Upper lobe of right lung (tissue), 1 donor: ENCODE data around the gene RIPOR3. TPM values are rescaled to one million over a fixed set of nuclear protein-coding genes. Genes with fewer than 3 reads are reported as not detected.

Experiments
- ATAC-seq: fragments of 200-7000 bp; cut with Tn5 transposase; one replicate; pipeline ENCODE4 v1.9.1; 2020; ENCODE audit warnings: mild to moderate bottlenecking, moderate library complexity
- DNase-seq: peaks from one replicate; pipeline ENCODE4 v3.0.0-alpha.2; 2020
- H3K27ac ChIP-seq: fragments of 200-600 bp; one replicate; pipeline ENCODE4 v1.8.0; 2022
- H3K27me3 ChIP-seq: fragments of 200-600 bp; one replicate; pipeline ENCODE4 v1.8.0; 2022; ENCODE audit warnings: mild to moderate bottlenecking
- H3K36me3 ChIP-seq: fragments of 200-600 bp; one replicate; pipeline ENCODE4 v1.8.0; 2022
- H3K4me1 ChIP-seq: fragments of 200-600 bp; one replicate; pipeline ENCODE4 v1.8.0; 2022
- H3K4me3 ChIP-seq: fragments of 200-600 bp; one replicate; pipeline ENCODE4 v1.8.0; 2022; ENCODE audit warnings: mild to moderate bottlenecking
- H3K9me3 ChIP-seq: fragments of 200-600 bp; one replicate; pipeline ENCODE4 v1.8.0; 2022
- intact Hi-C: fragments of 100-400 bp; cut with DNase I; formaldehyde crosslinking; loops from one replicate; pipeline ENCODE4 v1.11.0; 2022
- total RNA-seq: library from RNA; stranded (reverse); fragmentation: NEBNext Ultra II Directional; extraction: Animal tissue kit (Norgen Biotek cat#: 25700); gene quantifications from one replicate; pipeline ENCODE4 v1.2.1, GENCODE V29; 2021
- TF ChIP-seq, protein P1 (sequence below): fragments of 200-600 bp; IDR thresholded peaks from one replicate; pipeline ENCODE4 v1.8.0; 2022; ENCODE audit warnings: antibody characterized with exemption
- donor health status: DM: no; HTN: yes; CAD: no; lungs with severe emphysema.

The RIPOR3 gene
- total RNA-seq, 1 donor from 2014 or later: 6.8 TPM

DNA sequence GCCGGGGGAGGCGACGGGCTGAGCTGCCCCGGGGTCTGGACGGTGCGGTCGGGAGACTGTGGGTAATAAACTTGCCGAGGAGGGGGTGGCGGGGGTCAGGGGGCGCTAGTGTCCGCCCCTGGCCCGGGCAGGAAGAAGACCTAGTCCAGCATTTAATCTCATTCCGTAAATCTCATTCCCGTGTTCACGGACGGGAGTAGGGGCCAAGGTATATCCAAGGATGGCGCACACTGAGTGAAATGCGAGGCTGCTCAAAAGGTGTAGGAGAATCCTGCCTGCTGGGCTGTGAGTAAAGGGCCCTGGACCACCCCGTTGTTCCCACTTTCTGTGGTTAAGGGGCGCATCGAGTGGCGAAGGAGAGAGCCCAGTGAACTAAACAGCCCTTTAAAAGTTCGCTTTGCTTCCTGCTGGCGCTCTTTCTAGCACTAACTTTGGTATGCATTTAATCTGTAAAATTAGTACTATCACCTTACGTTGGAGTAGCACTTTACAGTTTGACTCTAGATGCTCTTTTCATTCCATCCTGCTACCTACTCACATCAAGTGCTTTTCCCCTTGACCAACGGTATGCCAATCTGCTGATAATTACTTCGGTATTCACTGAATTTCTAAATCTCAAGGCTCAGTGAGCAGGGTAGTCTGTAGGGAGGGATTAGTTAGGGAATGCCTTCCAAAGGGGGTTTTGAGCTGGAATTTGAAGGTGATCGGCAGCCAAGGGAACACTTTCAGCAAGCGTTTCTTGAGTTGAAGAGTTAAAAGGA is 40.8 kb upstream of the RIPOR3 start:
- H3K27ac ChIP-seq: peak overlapping the region; percentile 89
- DNase-seq (no peak), ATAC-seq (no peak)

DNA sequence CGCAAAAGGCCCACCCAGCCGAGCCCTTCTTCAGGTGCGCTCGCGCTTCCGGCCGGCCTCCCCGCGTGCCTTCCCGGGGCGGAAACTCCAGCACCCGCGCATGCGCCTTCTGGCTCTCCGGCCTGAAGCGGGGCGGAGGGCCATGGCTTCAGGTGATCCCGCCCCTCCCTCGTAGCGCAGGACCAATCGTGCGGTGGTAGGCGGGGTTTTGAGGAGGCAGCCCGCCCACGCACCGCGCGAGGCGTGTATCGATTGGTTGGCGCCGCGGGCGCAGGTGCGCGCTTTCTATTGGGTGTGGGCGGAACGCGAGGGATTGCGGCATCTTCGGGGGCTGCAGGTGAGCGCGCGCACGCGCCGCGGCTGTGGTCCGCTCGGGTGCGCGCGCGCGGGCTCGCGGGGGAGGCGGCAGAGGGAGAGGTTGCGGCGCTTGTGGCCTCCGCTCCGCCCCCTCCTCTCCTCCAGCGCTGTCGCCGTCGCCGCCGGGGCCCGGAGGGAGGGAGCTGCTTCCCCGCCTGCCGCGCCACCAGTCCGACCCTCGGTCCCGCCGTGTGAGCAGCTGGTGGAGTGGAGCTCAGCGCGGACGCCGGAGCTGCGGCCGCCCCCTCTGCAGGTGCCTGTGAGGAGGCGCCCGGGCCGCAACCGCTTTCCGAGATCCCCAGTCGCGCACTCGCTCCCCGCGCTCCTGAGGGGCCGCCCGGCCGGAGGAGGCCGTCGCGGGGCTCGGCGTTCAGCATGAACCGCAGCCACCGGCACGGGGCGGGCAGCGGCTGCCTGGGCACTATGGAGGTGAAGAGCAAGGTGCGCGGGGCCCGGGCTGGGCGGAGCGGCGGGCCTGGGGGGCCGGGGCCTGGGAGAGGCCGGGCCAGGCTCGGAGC is 40.0 kb upstream of the RIPOR3 start, which contains the start of gene PARD6B:
TSS of gene PARD6B (plus strand) at position 526 of the 875 bp plus-strand sequence. CDS start at position 733, 207 bp downstream.
- TF ChIP-seq, protein P1, sequence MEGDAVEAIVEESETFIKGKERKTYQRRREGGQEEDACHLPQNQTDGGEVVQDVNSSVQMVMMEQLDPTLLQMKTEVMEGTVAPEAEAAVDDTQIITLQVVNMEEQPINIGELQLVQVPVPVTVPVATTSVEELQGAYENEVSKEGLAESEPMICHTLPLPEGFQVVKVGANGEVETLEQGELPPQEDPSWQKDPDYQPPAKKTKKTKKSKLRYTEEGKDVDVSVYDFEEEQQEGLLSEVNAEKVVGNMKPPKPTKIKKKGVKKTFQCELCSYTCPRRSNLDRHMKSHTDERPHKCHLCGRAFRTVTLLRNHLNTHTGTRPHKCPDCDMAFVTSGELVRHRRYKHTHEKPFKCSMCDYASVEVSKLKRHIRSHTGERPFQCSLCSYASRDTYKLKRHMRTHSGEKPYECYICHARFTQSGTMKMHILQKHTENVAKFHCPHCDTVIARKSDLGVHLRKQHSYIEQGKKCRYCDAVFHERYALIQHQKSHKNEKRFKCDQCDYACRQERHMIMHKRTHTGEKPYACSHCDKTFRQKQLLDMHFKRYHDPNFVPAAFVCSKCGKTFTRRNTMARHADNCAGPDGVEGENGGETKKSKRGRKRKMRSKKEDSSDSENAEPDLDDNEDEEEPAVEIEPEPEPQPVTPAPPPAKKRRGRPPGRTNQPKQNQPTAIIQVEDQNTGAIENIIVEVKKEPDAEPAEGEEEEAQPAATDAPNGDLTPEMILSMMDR: no peak
- H3K4me3 ChIP-seq: peak within 1 kb of the TSS; percentile 90
- peak within 1 kb of the TSS; percentile 89 for H3K27ac ChIP-seq
- no peaks in the 10 kb centered on the region for H3K9me3 ChIP-seq
- ATAC-seq (peak; percentile 95), DNase-seq (peak; percentile 99)
- H3K27me3 ChIP-seq: no peaks in the 10 kb centered on the region
- peaks cover 21% of the 10 kb centered on the region for H3K4me1 ChIP-seq
- no peaks in the 10 kb centered on the region for H3K36me3 ChIP-seq
- intact Hi-C loops: no loop called here

More for the DNA sequence above, 40.8 kb upstream of the RIPOR3 start:
- H3K27me3 ChIP-seq: no peaks in the 10 kb centered on the region
- H3K9me3 ChIP-seq: no peaks in the 10 kb centered on the region
- H3K36me3 ChIP-seq: no peaks in the 10 kb centered on the region
- H3K4me3 ChIP-seq: peak overlapping the region; percentile 90
- peaks cover 21% of the 10 kb centered on the region for H3K4me1 ChIP-seq
- intact Hi-C loops: no loop called here
- TF ChIP-seq, protein P1: no peak

DNA sequence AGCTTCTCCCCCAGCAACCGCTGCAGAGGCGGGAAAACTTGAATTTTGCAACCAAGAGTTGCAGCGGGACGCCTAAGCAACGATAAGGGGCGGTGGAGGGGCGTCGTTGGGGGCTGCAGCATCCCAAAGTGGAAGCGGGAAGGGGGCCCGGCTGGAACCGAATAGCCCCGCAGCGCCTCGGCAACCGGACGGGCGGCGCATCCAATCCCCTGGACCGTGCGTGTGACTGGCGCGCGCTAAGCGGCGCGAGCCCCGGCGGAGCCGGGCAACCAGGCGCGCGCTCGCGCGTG is 39.4 kb upstream of the RIPOR3 start:
- Histone ChIP-seq H3K4me1 (peaks cover 21% of the 10 kb centered on the region), H3K27ac (peak overlapping the region; percentile 66), H3K4me3 (peak overlapping the region; percentile 90), H3K9me3 (no peaks in the 10 kb centered on the region), H3K36me3 (no peaks in the 10 kb centered on the region), H3K27me3 (no peaks in the 10 kb centered on the region)
- intact Hi-C loops: no loop called here
- TF ChIP-seq, protein P1: no peak
- ATAC-seq (no peak), DNase-seq (no peak)

DNA sequence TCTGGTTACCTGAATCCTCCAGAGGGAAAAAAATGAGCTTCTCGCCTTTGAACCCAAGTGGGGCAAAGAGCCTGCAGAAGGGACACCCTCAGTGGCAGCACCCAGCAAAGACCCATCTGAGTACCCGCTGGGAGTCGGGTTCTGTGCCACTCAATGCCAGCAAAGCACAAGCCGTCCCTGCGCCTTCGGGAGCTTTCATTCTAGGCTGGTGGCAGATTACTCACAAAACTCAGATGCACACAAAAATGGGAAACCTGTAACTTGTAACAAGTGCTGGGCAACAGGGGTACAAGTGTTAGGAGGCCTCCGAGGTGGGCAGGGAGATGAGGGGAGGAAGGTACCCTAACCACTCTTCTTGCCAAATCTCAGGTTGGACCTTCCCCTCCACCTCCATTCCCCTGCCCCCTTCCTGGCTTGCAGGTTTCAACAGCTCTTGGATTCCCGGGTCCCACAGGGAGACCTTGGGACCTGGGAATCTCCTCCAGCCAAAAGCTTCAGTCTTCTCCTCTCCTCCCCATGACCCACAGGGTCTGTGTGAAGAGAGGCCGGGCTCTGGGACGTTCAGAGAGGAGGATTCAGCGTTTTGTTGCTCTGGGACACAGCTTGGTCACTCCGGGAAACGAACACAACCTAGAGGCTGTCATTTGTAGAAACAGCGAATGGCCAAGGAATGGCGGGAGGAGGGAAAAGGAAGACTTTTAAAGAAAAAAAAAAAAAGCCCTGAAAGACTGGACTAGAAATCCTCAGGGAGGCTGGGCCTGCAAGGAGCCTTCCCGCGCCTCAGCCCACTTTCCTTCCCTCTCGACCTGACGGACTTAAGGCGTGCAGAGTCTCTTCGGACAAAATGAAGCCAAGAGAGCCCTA is 38.8 kb upstream of the RIPOR3 start:
- intact Hi-C loops: no loop called here
- TF ChIP-seq, protein P1: no peak
- no peaks in the 10 kb centered on the region for H3K27me3 ChIP-seq
- no peak for ATAC-seq
- peak overlapping the region; percentile 66 for H3K27ac ChIP-seq
- H3K4me1 ChIP-seq: peaks cover 21% of the 10 kb centered on the region
- DNase-seq: no peak
- H3K4me3 ChIP-seq: peak overlapping the region; percentile 90
- H3K9me3 ChIP-seq: no peaks in the 10 kb centered on the region
- no peaks in the 10 kb centered on the region for H3K36me3 ChIP-seq
